ENCODE measurements around the gene DNAH14.

The DNAH14 gene

GRCh38 chr1:225412321-225412720 lies 482.8 kb downstream of the DNAH14 start:
- no peak for DNase-seq

GRCh38 chr1:225412803-225413351 lies 483.4 kb downstream of the DNAH14 start:
- DNase-seq = no peak

- no peak for DNase-seq
These were observed 484.4 kb downstream of the DNAH14 start for GRCh38 chr1:225413708-225414375.

GRCh38 chr1:225415307-225415706 lies 485.8 kb downstream of the DNAH14 start:
- DNase-seq = no peak

- DNase-seq = no peak
These were observed 486.7 kb downstream of the DNAH14 start for GRCh38 chr1:225415967-225416745.

- DNase-seq = no peak
These were observed 488.6 kb downstream of the DNAH14 start for GRCh38 chr1:225418059-225418458.

- DNase-seq = no peak
These were observed 489.1 kb downstream of the DNAH14 start for GRCh38 chr1:225418598-225418997.

- DNase-seq = no peak
These were observed 492.6 kb downstream of the DNAH14 start for GRCh38 chr1:225422031-225422605.

GRCh38 chr1:225422795-225423517 lies 493.5 kb downstream of the DNAH14 start:
- no peak for DNase-seq

- no peak for DNase-seq
These were observed 494.0 kb downstream of the DNAH14 start for GRCh38 chr1:225423518-225423855.

- DNase-seq = peak; percentile 74
These were observed 495.2 kb downstream of the DNAH14 start for GRCh38 chr1:225424562-225425200.

- peak; percentile 71 for DNase-seq
These were observed 495.8 kb downstream of the DNAH14 start for GRCh38 chr1:225425201-225425786.

- peak; percentile 18 for DNase-seq
These were observed 497.1 kb downstream of the DNAH14 start for GRCh38 chr1:225426395-225427234.

GRCh38 chr1:225427235-225428067 lies 498.0 kb downstream of the DNAH14 start, which contains the start of gene LBR:
Gene LBR, minus strand, starts transcription at chr1:225428038. Its CDS starts 3,963 bp downstream, at chr1:225424075.
- DNase-seq = peak; percentile 33

- DNase-seq = peak; percentile 91
These were observed 498.8 kb downstream of the DNAH14 start for GRCh38 chr1:225428068-225428880.

GRCh38 chr1:225428881-225429455 lies 499.5 kb downstream of the DNAH14 start:
- DNase-seq = no peak

- no peak for DNase-seq
These were observed 500.8 kb downstream of the DNAH14 start for GRCh38 chr1:225430301-225430700.

- no peak for DNase-seq
These were observed 501.8 kb downstream of the DNAH14 start for GRCh38 chr1:225431081-225431863.

Measured in fibroblast of skin of scalp (primary cell).